Keratinocyte (primary cell): ENCODE results near the gene CUL1. TPM values are rescaled to one million over a fixed set of nuclear protein-coding genes. Genes with fewer than 3 reads are reported as not detected.
A peak's percentile ranks its signal among the peaks of the same experiment; 100 is the strongest.

Experiments used
- DNase-seq: peaks from one replicate; pipeline ENCODE4 v3.0.0-alpha.2; 2011; ENCODE audit warnings: low read depth, missing footprints, low spot score
- FAIRE-seq: peaks from 2 replicates; lab custom pipeline; 2011; peaks lifted over from hg19 to GRCh38; lab: Jason Lieb, UNC
- H2AFZ ChIP-seq: 2 replicates; pipeline ENCODE4 v1.6.0; 2012; ENCODE audit warnings: low read length, control low read depth, inconsistent platforms; ENCODE audit not compliant: control insufficient read depth
- H3K27ac ChIP-seq: 2 replicates; pipeline ENCODE4 v1.5.1; 2011; ENCODE audit warnings: low read length; ENCODE audit not compliant: control insufficient read depth, insufficient read depth
- H3K27me3 ChIP-seq: 3 replicates; pipeline ENCODE4 v1.6.0; 2011; ENCODE audit warnings: low read length; ENCODE audit not compliant: control insufficient read depth, insufficient read depth; ENCODE audit errors: extremely low read depth
- H3K36me3 ChIP-seq, 2 experiments: 2 replicates in 1 of 2; 3 replicates in 1 of 2; pipeline ENCODE4 v1.5.1; 2011; ENCODE audit warnings: low read length in 2 of 2, mild to moderate bottlenecking in 1 of 2; ENCODE audit not compliant: control insufficient read depth in 2 of 2, insufficient read depth in 2 of 2; ENCODE audit errors: extremely low read depth in 1 of 2
- H3K4me1 ChIP-seq: 3 replicates; pipeline ENCODE4 v1.5.1; 2011; ENCODE audit warnings: low read length; ENCODE audit not compliant: control insufficient read depth, insufficient read depth; ENCODE audit errors: extremely low read depth
- H3K4me2 ChIP-seq: 3 replicates; pipeline ENCODE4 v1.6.0; 2011; ENCODE audit warnings: low read depth, low read length; ENCODE audit not compliant: control insufficient read depth, insufficient read depth; ENCODE audit errors: extremely low read depth
- H3K4me3 ChIP-seq, 3 experiments: fragments of 200-600 bp in 1 of 3; sonication (generic) in 1 of 3; 2 replicates in 2 of 3; 3 replicates in 1 of 3; pipeline ENCODE4 v1.5.1; 2011 to 2016; ENCODE audit warnings: low read length in 3 of 3, mild to moderate bottlenecking in 3 of 3, control low read depth in 2 of 3, inconsistent platforms in 1 of 3, low read depth in 1 of 3, mixed read lengths in 1 of 3, mixed run types in 1 of 3, moderate library complexity in 1 of 3; ENCODE audit not compliant: control insufficient read depth in 2 of 3, insufficient read depth in 2 of 3; ENCODE audit errors: extremely low read depth in 1 of 3
- H3K79me2 ChIP-seq: 2 replicates; pipeline ENCODE4 v1.6.0; 2012; ENCODE audit warnings: low read length; ENCODE audit not compliant: control insufficient read depth, insufficient read depth
- H3K9ac ChIP-seq: 3 replicates; pipeline ENCODE4 v1.6.0; 2011; ENCODE audit warnings: low read length; ENCODE audit not compliant: control insufficient read depth, insufficient read depth; ENCODE audit errors: extremely low read depth
- H3K9me1 ChIP-seq: 3 replicates; pipeline ENCODE4 v1.6.0; 2011; ENCODE audit warnings: low read length; ENCODE audit not compliant: control insufficient read depth, insufficient read depth; ENCODE audit errors: extremely low read depth
- H3K9me3 ChIP-seq: 2 replicates; pipeline ENCODE4 v1.5.1; 2012; ENCODE audit warnings: low read depth, low read length; ENCODE audit not compliant: control insufficient read depth
- H4K20me1 ChIP-seq: 3 replicates; pipeline ENCODE4 v1.6.0; 2011; ENCODE audit warnings: low read length; ENCODE audit not compliant: control insufficient read depth, insufficient read depth; ENCODE audit errors: extremely low read depth
- CTCF ChIP-seq, 3 experiments: IDR thresholded peaks in 1 of 3; conservative IDR thresholded peaks in 1 of 3; optimal IDR thresholded peaks in 1 of 3; 2 replicates in 2 of 3; 3 replicates in 1 of 3; pipeline versions ENCODE3 to v1.5.1; 2011; ENCODE audit warnings: low read length in 3 of 3, mild to moderate bottlenecking in 3 of 3, moderate library complexity in 2 of 3, control low read depth in 1 of 3, inconsistent platforms in 1 of 3; ENCODE audit not compliant: insufficient read depth in 2 of 3; ENCODE audit errors: extremely low read depth in 1 of 3
- EZH2 ChIP-seq: IDR thresholded peaks from one replicate; pipeline ENCODE4 v1.6.1; 2012; ENCODE audit warnings: inconsistent platforms, mild to moderate bottlenecking, low read length, moderate library complexity
- dilution Hi-C: fragments of 300-500 bp; cut with MboI; formaldehyde crosslinking; loops from one replicate; pipeline ENCODE4 v1.7.0; 2020; ENCODE audit warnings: low sequenced_read_pairs; ENCODE audit not compliant: extremely low pct_ligation_motif_present
- polyA plus RNA-seq, 5 experiments: library from polyadenylated mRNA; depleted of rRNA in 3 of 5; stranded (reverse) in 3 of 5; stranded (forward) in 1 of 5; unstranded in 1 of 5; fragments of >200 nt; gene quantifications; 1 replicate in 1 of 5; 2 replicates in 3 of 5; 3 replicates in 1 of 5; pipeline versions ENCODE4 v1.2.1 to v1.2.3, GENCODE V29; 2011 to 2012; ENCODE audit warnings: missing spikeins in 2 of 5, low read depth in 1 of 5, low replicate concordance in 1 of 5

The CUL1 gene
- polyA plus RNA-seq, 1 donor (not counting 4 experiments of a cell fraction or from before 2014, with no cell fraction given), result 55.4 TPM

- Histone ChIP-seq H3K9ac (peak overlapping the region; percentile 24), H2AFZ (no peak overlapping the region), H3K9me3 (no peaks in the 10 kb centered on the region), H3K9me1 (no peaks in the 10 kb centered on the region), H3K36me3 (peaks cover 14 to 28% of the 10 kb centered on the region in 2 experiments), H3K4me3 (peak overlapping the region in 1 of 3 experiments; percentile 7), H3K4me2 (no peak overlapping the region), H3K79me2 (peaks cover 2% of the 10 kb centered on the region), H4K20me1 (no peaks in the 10 kb centered on the region), H3K4me1 (peaks cover 13% of the 10 kb centered on the region), H3K27me3 (no peaks in the 10 kb centered on the region), H3K27ac (peak overlapping the region; percentile 70)
- no peak for DNase-seq
- no peak for FAIRE-seq
- no peak for TF ChIP-seq CTCF (optimal IDR thresholded peaks at IDR 0.05 in 1 of 3, IDR thresholded peaks at IDR 0.05 in 1 of 3, conservative IDR thresholded peaks at IDR 0.05 in 1 of 3; ENCODE audit: extremely low read depth in 1 of 3, insufficient read depth in 2 of 3, low read length in 3 of 3)
- TF ChIP-seq EZH2, result no peak
- dilution Hi-C loops, result no loop called here
Observed at GRCh38 chr7:148782757-148783456, 84.2 kb downstream of the CUL1 start.

GRCh38 chr7:148783801-148784527 lies 85.3 kb downstream of the CUL1 start:
- Histone ChIP-seq H3K36me3 (peaks cover 18 to 30% of the 10 kb centered on the region in 2 experiments), H4K20me1 (no peaks in the 10 kb centered on the region), H3K4me3 (no peak overlapping the region), H2AFZ (no peak overlapping the region), H3K4me2 (peak overlapping the region; percentile 65), H3K9me3 (no peaks in the 10 kb centered on the region), H3K27ac (peak overlapping the region; percentile 70), H3K9me1 (no peaks in the 10 kb centered on the region), H3K79me2 (no peaks in the 10 kb centered on the region), H3K4me1 (peaks cover 13% of the 10 kb centered on the region), H3K9ac (no peak overlapping the region), H3K27me3 (no peaks in the 10 kb centered on the region)
- FAIRE-seq, result peak; percentile 81
- DNase-seq, result peak; percentile 52
- no peak for TF ChIP-seq EZH2
- TF ChIP-seq CTCF (optimal IDR thresholded peaks at IDR 0.05 in 1 of 3, IDR thresholded peaks at IDR 0.05 in 1 of 3, conservative IDR thresholded peaks at IDR 0.05 in 1 of 3; ENCODE audit: extremely low read depth in 1 of 3, insufficient read depth in 2 of 3, low read length in 3 of 3), result no peak
- dilution Hi-C loops, result no loop called here
